ENCODE data around the gene OR2T11. TPM values are rescaled to one million over a fixed set of nuclear protein-coding genes. Genes with fewer than 3 reads are reported as not detected.

Gene OR2T11
- total RNA-seq, 1 donor from 2014 or later, result not detected

Other genes with a start within 250 kb of the OR2T11 start
- gene OR2T1, start 232.0 kb downstream of the OR2T11 start, total RNA-seq, result not detected
- not detected for gene OR2T2, start 189.5 kb downstream of the OR2T11 start, total RNA-seq
- gene OR2T3, start 161.7 kb downstream of the OR2T11 start, total RNA-seq, result not detected
- not detected for gene OR2T5, start 146.5 kb downstream of the OR2T11 start, total RNA-seq
- not detected for gene OR2G6, start 127.0 kb downstream of the OR2T11 start, total RNA-seq
- gene OR2T29, start 72.3 kb downstream of the OR2T11 start, total RNA-seq, result not detected
- not detected for gene OR2T34, start 60.3 kb downstream of the OR2T11 start, total RNA-seq
- not detected for gene OR2T10, start 37.4 kb downstream of the OR2T11 start, total RNA-seq
- gene OR2T35, start 10.2 kb upstream of the OR2T11 start, total RNA-seq, result not detected
- gene OR2T27, start 20.4 kb upstream of the OR2T11 start, total RNA-seq, result not detected
- gene OR14I1, start 67.7 kb upstream of the OR2T11 start, total RNA-seq, result not detected
- gene LYPD8, start 120.7 kb upstream of the OR2T11 start, total RNA-seq, result not detected
- 19.8 TPM for gene SH3BP5L, start 190.8 kb upstream of the OR2T11 start, total RNA-seq
- 41.7 TPM for gene ZNF672, start 203.1 kb upstream of the OR2T11 start, total RNA-seq
- 20.4 TPM for gene ZNF692, start 224.0 kb upstream of the OR2T11 start, total RNA-seq